Endothelial cell (in vitro differentiated cells): ENCODE results near the gene C5orf63. TPM values are rescaled to one million over a fixed set of nuclear protein-coding genes. Genes with fewer than 3 reads are reported as not detected.

Experiments used
- DNase-seq: peaks from one replicate; pipeline ENCODE4 v3.0.0; 2021; ENCODE audit warnings: low spot score
- H3K27ac Mint-ChIP-seq: one replicate; pipeline ENCODE4 v1.8.0; 2021; ENCODE audit warnings: mixed read lengths, inconsistent platforms; ENCODE audit not compliant: unreplicated experiment
- H3K27me3 Mint-ChIP-seq: one replicate; pipeline ENCODE4 v1.8.0; 2021; ENCODE audit warnings: mild to moderate bottlenecking, moderate library complexity, mixed read lengths, inconsistent platforms; ENCODE audit not compliant: unreplicated experiment
- H3K36me3 Mint-ChIP-seq: one replicate; pipeline ENCODE4 v1.8.0; 2021; ENCODE audit warnings: mild to moderate bottlenecking, low read depth, mixed read lengths, inconsistent platforms; ENCODE audit not compliant: unreplicated experiment
- H3K4me1 Mint-ChIP-seq: one replicate; pipeline ENCODE4 v1.8.0; 2021; ENCODE audit warnings: mild to moderate bottlenecking, mixed read lengths, inconsistent platforms; ENCODE audit not compliant: unreplicated experiment
- H3K4me3 Mint-ChIP-seq: one replicate; pipeline ENCODE4 v1.8.0; 2021; ENCODE audit warnings: mild to moderate bottlenecking, mixed read lengths, inconsistent platforms; ENCODE audit not compliant: unreplicated experiment
- H3K9me3 Mint-ChIP-seq: one replicate; pipeline ENCODE4 v1.8.0; 2021; ENCODE audit warnings: mixed read lengths, inconsistent platforms; ENCODE audit not compliant: unreplicated experiment
- CTCF ChIP-seq: fragments of 200-600 bp; sonication (generic); IDR thresholded peaks from one replicate; pipeline ENCODE4 v1.5.0; 2021; ENCODE audit warnings: antibody characterized with exemption; ENCODE audit not compliant: unreplicated experiment
- total RNA-seq: library from RNA; stranded (reverse); fragmentation: NEBNext Ultra II Directional; extraction: Animal tissue kit (Norgen Biotek cat#: 25700); gene quantifications from one replicate; pipeline ENCODE4 v1.2.1, GENCODE V29; 2021; ENCODE audit not compliant: unreplicated experiment

The C5orf63 gene
- total RNA-seq, 1 donor from 2014 or later, result 2.0 TPM

- H3K27ac Mint-ChIP-seq, result no peak overlapping the region
- H3K9me3 Mint-ChIP-seq, result no peaks in the 10 kb centered on the region
- no peak for TF ChIP-seq CTCF
- no peaks in the 10 kb centered on the region for H3K27me3 Mint-ChIP-seq
- no peaks in the 10 kb centered on the region for H3K36me3 Mint-ChIP-seq
- peaks cover 8% of the 10 kb centered on the region for H3K4me1 Mint-ChIP-seq
- no peak for DNase-seq
- no peak overlapping the region for H3K4me3 Mint-ChIP-seq
These were observed 69.4 kb downstream of the C5orf63 start for GRCh38 chr5:127003798-127004495.

- Mint-ChIP-seq H3K4me3 (no peak overlapping the region), H3K36me3 (no peaks in the 10 kb centered on the region), H3K4me1 (peaks cover 8% of the 10 kb centered on the region), H3K9me3 (no peaks in the 10 kb centered on the region), H3K27ac (peak overlapping the region; percentile 33), H3K27me3 (no peaks in the 10 kb centered on the region)
- TF ChIP-seq CTCF, result no peak
- DNase-seq, result no peak
These were observed 70.9 kb downstream of the C5orf63 start for GRCh38 chr5:127002390-127002789.

GRCh38 chr5:127001621-127002296 is 71.5 kb downstream of the C5orf63 start:
- no peaks in the 10 kb centered on the region for H3K27me3 Mint-ChIP-seq
- H3K27ac Mint-ChIP-seq, result no peak overlapping the region
- H3K36me3 Mint-ChIP-seq, result no peaks in the 10 kb centered on the region
- no peaks in the 10 kb centered on the region for H3K9me3 Mint-ChIP-seq
- no peak overlapping the region for H3K4me3 Mint-ChIP-seq
- TF ChIP-seq CTCF, result no peak
- H3K4me1 Mint-ChIP-seq, result peaks cover 8% of the 10 kb centered on the region
- DNase-seq, result no peak

Other genes with a start within 250 kb of the C5orf63 start
- 47.9 TPM for gene MARCHF3, start 42.9 kb downstream of the C5orf63 start, total RNA-seq
- 5.6 TPM for gene MEGF10, start 217.3 kb upstream of the C5orf63 start, total RNA-seq